ENCODE measurements around the gene GORAB.

- TF ChIP-seq, protein P1, sequence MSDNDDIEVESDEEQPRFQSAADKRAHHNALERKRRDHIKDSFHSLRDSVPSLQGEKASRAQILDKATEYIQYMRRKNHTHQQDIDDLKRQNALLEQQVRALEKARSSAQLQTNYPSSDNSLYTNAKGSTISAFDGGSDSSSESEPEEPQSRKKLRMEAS (IDR thresholded peaks at IDR 0.05): no peak
- TF ChIP-seq ZNF274 (IDR thresholded peaks at IDR 0.05; ENCODE audit: borderline replicate concordance, extremely low read depth, low read length) (no peak), SP2 (IDR thresholded peaks at IDR 0.05; ENCODE audit: low read length) (no peak), CTCF (IDR thresholded peaks at IDR 0.05; ENCODE audit: control extremely low read depth in 1 of 3, insufficient read depth in 1 of 3, low read depth in 1 of 3, low read length in 3 of 3) (no peak), YY1 (IDR thresholded peaks at IDR 0.05; ENCODE audit: low read depth, low read length) (no peak), POLR2A (IDR thresholded peaks at IDR 0.05; ENCODE audit: control extremely low read depth in 1 of 2, low read depth in 2 of 2, low read length in 2 of 2) (no peak), ATF2 (IDR thresholded peaks at IDR 0.05; ENCODE audit: low read length) (no peak), POLR2AphosphoS5 (IDR thresholded peaks at IDR 0.05; ENCODE audit: low read depth, low read length) (no peak), TBP (IDR thresholded peaks at IDR 0.05; ENCODE audit: low read depth, low read length) (no peak), BACH1 (IDR thresholded peaks at IDR 0.05; ENCODE audit: low read length) (no peak), POU5F1 (IDR thresholded peaks at IDR 0.05; ENCODE audit: low read depth, low read length) (no peak), USF2 (IDR thresholded peaks at IDR 0.05; ENCODE audit: low read length) (no peak), EGR1 (IDR thresholded peaks at IDR 0.05; ENCODE audit: borderline replicate concordance, low read depth, low read length) (no peak), PHF8 (conservative IDR thresholded peaks at IDR 0.05; ENCODE audit: low read depth, low read length) (no peak)
These were observed 7.2 kb downstream of the GORAB start for GRCh38 chr1:170539154-170539553.

Measured in H1 (cell line).